Upper lobe of left lung (tissue), 4 donors: ENCODE measurements around the gene CDK7.

ENCODE experiments used
- EP300 ChIP-seq, 4 donors: sonication (generic); formaldehyde crosslinking; IDR thresholded peaks; one replicate each; pipeline ENCODE4 v1.5.1; 2017; ENCODE audit warnings: antibody characterized with exemption in 4 of 4, control low read depth in 2 of 4
- POLR2A ChIP-seq, 4 donors: fragments of 450-650 bp; IDR thresholded peaks; one replicate each; pipeline ENCODE4 v1.5.1; 2016 to 2017; ENCODE audit warnings: antibody characterized with exemption in 4 of 4, mild to moderate bottlenecking in 2 of 4
- POLR2AphosphoS5 ChIP-seq, 2 donors: sonication (generic); formaldehyde crosslinking; IDR thresholded peaks; one replicate each; pipeline ENCODE4 v1.5.1; 2017; ENCODE audit warnings: antibody characterized with exemption in 2 of 2
- TF ChIP-seq, protein P1 (sequence below), 6 experiments: fragments of 450-650 bp in 4 of 6; fragments of 200-600 bp in 2 of 6; sonication (generic) in 2 of 6; IDR thresholded peaks; one replicate each; pipeline ENCODE4 v1.5.1; 2016 to 2019; ENCODE audit warnings: antibody characterized with exemption in 6 of 6

DNA sequence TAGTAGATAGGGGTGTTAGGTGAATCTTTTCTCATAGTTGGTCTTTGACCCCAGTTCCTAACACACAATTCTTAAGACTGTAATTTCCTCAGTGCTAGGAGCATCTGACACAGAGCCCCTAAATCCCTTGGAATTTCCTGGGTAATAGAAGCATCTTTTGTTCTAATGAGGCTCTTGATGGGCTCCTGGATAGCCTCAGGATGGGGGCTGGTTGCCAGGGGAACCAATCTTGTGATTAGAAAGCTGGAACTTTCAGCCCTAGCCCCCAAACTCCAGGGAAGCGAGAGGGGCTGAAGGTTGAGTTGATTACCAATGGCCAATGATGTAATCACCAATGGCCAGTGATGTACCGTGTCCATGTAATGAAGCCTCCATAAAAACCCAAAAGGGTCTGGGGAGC, 53.4 kb downstream of the CDK7 start:
- TF ChIP-seq, protein P1, sequence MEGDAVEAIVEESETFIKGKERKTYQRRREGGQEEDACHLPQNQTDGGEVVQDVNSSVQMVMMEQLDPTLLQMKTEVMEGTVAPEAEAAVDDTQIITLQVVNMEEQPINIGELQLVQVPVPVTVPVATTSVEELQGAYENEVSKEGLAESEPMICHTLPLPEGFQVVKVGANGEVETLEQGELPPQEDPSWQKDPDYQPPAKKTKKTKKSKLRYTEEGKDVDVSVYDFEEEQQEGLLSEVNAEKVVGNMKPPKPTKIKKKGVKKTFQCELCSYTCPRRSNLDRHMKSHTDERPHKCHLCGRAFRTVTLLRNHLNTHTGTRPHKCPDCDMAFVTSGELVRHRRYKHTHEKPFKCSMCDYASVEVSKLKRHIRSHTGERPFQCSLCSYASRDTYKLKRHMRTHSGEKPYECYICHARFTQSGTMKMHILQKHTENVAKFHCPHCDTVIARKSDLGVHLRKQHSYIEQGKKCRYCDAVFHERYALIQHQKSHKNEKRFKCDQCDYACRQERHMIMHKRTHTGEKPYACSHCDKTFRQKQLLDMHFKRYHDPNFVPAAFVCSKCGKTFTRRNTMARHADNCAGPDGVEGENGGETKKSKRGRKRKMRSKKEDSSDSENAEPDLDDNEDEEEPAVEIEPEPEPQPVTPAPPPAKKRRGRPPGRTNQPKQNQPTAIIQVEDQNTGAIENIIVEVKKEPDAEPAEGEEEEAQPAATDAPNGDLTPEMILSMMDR (IDR thresholded peaks at IDR 0.05): no peak
- TF ChIP-seq POLR2A (IDR thresholded peaks at IDR 0.05): no peak
- TF ChIP-seq EP300 (IDR thresholded peaks at IDR 0.05): no peak
- TF ChIP-seq POLR2AphosphoS5 (IDR thresholded peaks at IDR 0.05): no peak
